ENCODE measurements around the gene ARHGAP25.

Gene ARHGAP25

DNA sequence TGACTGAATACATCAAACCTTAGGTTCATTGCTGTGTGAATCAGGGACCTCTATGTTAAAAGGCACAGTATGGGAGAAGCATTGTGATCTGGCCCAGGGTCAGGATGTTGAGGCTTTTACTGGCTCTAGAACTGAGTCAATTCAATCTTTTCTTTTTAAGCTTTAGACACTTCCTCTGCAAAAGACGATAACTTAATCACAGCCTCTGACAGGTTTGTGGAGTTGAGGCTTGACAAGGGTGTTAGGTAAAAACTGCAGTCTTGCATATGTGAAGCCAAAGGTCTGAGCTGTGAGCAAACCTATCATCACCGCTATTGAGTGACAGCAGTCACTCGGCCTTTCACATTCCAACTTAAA lies 17.3 kb upstream of the ARHGAP25 start:
- no peak for DNase-seq (ENCODE audit: low read depth in 2 of 2)

DNA sequence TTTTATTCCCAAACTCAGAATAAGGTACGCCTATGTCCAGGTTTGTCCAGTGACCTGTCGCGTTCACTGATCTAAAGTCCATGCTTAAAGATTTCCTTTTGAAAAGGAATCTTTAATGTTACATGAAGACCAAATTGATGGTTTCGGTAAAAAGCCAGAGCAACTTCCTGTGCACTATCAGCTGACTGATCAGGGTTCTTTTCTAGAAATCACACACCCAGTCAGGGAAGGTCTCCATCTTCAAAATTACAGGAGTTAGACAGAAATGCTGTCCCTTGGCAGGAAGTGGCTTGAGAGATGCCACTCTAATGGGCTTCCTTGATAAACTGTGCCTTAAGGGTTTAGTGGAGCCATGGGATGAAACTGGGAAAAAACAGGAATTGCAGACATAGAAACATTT lies 14.7 kb upstream of the ARHGAP25 start:
- no peak for DNase-seq (ENCODE audit: low read depth in 2 of 2)

DNA sequence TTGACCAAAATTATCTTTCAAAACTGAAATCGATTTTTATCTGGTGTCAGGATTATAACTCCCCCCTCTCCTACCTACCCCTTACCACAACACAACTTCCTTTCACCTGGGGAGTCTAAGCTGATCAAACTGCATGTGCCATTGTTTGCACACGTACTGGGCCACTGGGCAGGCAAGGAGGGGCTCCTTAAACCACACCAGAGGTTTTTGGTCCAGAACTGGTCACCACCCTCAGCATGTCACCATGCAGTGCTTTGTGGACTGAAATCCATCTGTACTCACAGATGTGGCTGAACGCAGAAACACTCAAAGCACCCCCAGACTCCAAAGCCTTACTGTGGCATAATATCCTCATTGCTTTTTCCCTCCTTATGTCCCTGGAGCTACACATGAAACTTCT lies 13.9 kb upstream of the ARHGAP25 start:
- no peak for DNase-seq (ENCODE audit: low read depth in 2 of 2)

DNA sequence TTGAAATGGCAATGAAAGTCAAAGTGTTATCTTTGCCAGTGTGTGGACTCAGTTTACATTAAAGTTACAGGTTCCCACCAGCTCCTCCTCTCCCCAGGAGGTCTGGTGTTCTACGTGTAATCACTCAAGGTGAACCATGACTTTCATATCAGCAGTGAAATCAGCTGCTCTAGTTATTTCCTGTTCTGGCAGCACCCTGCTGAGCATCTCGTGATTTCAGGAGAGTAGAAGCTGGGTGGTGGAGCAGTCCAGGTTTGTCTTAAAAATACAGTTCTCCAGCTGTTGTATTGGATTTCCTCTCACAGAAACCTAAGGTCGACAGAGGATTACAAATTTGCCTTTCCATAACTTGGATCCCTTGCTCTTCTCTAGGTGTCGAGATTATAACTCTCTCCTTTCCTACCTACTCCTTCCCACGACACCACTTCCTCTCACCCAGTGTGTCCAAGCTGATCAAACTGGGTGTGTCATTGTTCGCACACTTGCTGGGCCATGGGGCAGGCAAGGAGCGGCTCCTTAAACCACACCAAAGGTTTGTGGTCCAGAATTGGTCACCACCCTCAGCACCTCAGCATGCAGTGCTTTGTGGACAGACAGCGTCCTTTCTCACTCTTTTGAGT lies 13.0 kb upstream of the ARHGAP25 start:
- no peak for DNase-seq (ENCODE audit: low read depth in 2 of 2)

DNA sequence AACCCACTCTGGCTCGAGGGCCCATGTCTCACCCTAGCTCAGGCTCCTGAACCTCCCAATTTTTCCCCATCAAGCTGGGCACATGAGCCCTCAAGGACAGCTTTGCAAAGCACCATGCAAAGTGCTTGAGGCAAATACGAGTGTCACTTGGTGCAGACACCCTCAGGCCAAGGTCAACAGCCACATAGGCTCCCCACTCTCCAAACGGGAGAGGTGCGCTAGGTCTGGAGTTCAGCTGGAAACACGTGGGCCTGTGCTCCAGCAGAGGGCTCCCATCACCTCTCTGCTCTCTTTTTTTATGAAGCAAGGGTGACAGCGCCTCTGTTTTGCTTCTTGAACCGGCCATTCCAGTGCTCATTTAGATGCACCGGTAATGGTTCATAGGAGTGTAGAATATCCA lies 11.9 kb upstream of the ARHGAP25 start:
- DNase-seq (ENCODE audit: low read depth in 2 of 2): no peak

DNA sequence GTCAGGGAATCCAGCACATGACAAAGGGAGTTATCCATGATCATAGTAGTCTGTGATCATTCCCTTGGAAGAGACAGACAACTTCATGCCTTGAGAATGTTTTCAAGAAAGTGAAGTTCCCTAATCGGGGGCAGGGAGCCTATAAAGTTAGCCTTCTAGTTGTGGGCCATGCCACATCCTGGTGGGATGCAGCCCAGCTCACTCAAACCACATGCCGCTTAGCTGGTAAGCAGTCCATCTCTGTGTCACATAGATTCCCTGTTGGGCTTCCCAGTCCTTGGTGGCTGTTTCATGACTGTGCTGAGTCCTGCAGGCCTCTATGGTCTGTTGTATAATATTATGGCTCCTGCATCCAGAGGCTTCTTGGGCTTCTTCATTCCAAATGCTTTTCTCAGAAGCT lies 11.4 kb upstream of the ARHGAP25 start:
- no peak for DNase-seq (ENCODE audit: low read depth in 2 of 2)

DNA sequence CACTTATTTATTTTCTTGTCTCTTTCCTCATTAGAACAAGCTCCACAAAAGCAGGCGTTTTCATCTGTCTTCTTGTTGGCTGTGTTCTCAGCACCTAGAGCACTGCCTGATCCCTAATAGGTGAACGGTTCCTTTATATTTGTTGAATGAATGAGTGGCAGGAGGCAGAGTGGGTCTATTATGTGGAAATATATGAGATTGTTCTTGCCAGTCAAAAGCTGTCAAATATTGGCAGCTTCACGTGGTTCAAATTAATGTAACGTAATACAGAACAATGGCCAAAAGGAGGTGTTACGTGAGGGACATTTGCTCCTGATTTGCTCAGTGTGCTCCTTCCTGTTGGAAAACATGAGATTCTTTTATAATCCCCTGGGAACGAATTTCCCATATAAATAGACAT lies 8.5 kb upstream of the ARHGAP25 start:
- DNase-seq (ENCODE audit: low read depth in 2 of 2): no peak

DNA sequence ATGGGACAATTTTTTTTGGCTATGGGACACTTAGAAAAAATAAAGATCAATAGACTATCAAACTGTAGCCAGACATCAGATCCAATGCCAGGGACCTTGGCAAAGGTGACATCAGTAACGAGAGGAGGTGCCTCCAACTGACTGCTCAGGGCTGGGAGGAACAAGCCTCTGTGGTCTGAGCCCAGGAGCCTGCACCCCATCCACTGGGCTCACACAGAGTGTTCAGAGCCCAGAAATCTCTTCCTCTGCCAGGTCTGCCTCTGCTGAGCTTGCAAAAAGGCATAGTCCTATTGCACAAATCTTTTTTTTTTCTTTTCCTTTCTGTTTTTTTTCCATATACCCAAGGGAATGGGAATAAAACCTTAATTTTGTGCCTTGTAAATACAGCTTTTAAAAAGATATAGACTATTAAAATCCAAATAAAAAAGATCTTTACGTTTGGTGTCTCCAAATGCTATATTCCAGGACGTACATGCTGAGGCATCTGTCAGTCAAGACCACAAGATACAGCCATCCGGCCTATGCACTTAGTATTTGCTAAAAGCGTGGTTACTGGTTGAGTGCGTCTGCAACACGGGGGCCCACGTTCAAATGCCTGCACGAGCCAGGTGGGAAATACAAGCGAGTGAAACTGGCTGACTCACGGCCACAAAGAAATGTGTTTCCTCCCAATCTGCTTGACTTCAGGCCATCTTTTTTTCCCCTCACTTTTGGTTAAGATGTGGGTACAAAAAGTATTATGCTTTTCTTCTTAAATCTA lies 7.8 kb upstream of the ARHGAP25 start:
- no peak for DNase-seq (ENCODE audit: low read depth in 2 of 2)

DNA sequence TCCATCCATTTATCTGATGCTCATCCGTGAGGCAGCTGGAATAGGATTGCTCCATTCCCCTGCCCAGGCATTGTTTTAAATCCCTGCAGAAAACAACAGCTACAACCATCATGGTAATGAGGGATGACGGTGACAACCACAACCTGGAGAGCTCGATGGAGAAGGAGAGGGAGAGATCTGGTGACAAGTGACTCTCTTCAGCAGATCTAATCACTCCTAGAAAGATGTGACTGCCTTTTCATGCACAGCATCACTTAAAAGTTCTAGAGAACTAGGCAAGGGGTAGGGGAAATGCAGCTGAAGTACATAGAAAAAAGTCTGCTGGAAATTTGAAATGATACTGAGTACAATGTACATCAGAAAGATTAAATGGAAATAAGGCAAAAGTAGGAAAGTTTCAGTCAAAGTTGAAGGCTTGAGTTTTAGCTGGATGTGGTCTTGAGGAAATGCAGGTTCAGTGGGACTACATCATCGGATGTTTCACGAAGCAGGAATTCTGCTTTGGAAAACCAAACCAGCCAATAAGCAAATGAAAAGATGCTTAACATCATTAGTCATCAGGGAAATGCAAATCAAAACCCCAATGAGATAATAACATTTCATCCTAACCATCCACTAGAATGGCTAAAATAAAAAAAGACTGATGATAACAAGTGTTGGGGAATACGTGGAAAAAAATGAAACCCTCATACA lies 6.8 kb upstream of the ARHGAP25 start:
- DNase-seq (ENCODE audit: low read depth in 2 of 2): no peak

DNA sequence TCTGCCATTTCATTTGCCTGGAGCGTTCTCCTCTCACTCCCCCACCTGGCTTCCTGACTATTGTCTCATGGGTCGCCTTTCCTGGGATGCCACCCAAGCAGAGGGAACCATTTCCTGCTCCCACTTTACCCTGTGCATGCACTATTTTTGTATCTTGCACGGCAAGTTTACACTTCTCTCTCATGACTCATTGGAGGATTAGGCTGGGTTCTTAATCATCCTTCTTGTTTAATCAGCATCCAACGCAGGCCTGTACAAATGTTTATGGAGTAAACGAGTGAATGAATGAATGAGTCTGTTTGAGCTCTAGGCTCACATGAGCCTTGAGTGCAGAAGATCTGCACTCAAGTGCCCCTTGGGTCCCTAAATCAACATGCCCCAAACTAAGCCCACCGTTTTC lies 3.8 kb upstream of the ARHGAP25 start:
- no peak for DNase-seq (ENCODE audit: low read depth in 2 of 2)

DNA sequence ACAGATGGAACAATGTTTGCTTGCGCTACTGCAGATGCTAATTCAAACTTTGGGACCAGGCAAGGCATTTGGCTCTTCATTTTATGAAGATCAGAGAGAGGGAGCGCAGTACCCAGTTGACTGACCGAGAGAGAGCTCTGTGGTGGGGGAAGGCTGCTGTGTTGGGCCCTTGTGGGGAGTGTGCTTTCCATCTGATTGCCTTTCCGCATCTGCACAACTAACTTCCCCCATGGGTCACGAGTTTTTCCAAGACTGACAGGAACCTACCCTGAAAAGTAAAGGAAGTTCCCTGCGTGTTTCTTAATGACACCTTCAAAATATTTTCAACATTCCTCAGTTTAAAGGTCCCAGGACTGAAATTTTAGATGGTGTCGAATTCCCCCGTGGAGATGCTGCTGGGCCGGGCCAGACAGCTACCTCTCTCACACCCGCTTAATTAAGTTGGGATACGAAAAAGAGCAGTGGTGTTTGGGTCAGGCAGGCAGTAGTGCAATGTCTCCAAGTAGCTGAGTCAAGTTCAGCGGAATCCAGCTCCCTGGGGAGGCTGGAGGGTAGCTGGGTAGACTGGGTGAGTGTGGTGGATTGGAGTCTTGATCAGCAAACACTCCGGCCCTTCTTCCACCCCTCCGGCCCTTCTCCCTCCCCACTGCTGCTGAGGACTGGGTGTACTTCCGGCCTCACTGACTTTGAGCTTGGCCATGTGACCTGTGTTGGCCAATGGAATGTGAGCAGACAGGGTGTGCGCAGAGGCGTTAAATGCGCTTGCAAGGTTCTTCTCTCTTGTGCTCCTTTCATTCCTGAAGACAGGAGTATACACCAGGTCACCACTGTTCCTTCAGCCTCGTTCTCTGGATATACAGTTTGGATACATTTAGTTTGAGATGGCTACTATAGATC lies 2.3 kb upstream of the ARHGAP25 start:
- DNase-seq (ENCODE audit: low read depth in 2 of 2): no peak

DNA sequence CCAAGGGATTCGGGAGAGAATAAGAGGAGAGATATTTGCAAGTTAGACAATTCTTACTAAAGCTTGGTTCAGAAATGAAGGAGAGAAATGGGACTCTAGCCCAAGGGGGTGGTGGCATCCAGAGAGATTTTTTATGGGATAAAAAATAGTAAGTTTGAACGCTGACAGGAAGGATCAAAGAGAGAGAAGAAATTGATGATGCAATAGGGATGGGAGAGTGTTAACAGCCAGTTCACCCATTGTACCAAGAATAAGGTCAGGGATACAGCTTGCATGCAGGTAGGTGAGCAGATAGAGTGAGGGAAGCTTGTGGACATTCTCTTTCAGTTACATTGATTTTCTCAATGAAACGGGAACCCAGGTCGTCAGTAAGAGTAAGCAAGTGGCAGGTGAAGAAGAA lies 1.2 kb upstream of the ARHGAP25 start:
- no peak for DNase-seq (ENCODE audit: low read depth in 2 of 2)

DNA sequence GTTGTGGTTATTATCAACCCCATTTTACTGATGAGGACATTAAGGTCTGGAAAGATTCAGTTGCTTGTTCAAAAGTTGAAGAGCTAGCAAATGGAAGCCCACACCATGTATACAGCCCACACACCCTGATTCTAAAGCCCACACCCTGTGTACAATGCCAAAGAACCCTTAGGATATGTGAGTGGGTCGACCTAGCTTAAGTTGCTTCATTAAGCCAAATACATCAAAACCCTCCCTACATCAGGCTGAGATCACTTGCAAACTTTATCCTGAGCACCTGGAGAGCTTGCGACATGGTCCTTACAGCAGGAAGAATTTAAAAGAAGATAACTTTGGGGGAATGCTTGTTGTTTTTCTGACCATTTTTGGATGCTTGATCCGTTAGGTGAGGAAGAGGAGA lies 435 bp upstream of the ARHGAP25 start:
- DNase-seq (ENCODE audit: low read depth in 2 of 2): no peak

DNA sequence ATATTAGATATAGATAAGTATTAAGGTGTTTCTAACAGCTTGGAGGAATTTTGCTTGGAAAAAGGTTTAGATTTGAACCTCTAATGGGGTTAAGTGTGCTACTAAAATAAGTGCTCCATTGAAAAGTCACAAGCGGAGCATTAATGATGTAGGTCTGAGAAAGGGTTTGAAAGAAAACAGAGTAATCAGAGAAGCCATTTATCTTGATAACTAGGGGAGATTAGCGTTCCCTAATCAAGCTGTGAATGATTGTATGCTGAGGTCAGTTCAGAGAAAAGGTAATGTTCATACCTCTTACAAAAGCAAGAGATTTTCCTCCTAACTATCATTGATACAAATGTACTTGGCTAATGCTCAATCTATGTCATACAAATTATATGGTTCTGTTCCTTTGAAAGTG lies 1.5 kb downstream of the ARHGAP25 start:
- no peak for DNase-seq (ENCODE audit: low read depth in 2 of 2)

DNA sequence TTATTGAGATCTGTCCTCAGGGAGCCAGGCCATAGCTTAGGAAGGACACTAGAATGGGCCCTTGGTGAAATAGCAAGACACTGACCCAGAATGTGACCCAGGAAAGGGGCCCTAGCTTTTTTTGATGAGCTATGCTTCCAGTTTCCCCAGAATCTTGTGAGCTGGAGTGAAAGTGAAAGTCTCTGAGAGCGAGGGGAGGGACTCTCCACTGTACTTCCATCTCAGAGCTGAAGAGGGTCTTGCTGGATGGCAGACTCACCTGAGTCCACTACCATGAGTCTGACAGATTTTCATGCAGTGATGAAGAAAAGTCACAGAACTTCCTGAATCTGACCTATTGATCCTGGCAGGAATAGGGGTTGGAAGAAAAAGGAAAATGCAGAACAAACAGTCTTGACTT lies 3.1 kb downstream of the ARHGAP25 start:
- DNase-seq (ENCODE audit: low read depth in 2 of 2): no peak

DNA sequence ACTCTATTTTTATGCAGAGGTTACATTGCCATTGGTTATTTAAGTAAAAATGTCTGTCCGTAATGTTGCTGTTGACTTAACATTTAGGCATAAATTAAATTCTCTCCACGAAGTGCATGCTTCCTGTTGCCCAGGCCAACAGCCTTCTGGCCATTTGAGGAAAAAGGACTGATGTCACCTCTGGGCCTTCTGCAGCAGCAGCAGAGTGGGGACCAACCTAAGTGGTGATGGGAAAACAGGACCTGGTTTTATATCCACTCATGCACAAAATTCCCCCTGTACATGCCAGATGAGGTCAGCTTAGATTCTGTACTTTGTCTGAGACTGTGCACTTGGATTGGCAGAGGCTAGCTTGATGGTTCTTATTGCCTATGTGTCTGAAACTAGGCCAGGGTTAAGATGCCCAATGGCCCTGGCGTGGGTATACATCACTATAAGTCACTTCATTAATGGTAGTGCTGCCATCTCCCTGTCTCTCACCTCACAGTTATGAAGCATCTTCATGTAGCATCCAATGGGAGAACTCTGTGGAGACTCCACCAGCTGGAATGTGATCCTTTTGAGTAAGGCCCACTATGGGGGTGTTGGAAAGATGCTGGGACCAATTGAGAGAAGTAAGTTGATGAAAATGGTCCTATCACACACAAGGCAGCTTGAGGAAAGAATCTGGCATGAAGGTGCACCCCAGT lies 4.4 kb downstream of the ARHGAP25 start:
- no peak for DNase-seq (ENCODE audit: low read depth in 2 of 2)

DNA sequence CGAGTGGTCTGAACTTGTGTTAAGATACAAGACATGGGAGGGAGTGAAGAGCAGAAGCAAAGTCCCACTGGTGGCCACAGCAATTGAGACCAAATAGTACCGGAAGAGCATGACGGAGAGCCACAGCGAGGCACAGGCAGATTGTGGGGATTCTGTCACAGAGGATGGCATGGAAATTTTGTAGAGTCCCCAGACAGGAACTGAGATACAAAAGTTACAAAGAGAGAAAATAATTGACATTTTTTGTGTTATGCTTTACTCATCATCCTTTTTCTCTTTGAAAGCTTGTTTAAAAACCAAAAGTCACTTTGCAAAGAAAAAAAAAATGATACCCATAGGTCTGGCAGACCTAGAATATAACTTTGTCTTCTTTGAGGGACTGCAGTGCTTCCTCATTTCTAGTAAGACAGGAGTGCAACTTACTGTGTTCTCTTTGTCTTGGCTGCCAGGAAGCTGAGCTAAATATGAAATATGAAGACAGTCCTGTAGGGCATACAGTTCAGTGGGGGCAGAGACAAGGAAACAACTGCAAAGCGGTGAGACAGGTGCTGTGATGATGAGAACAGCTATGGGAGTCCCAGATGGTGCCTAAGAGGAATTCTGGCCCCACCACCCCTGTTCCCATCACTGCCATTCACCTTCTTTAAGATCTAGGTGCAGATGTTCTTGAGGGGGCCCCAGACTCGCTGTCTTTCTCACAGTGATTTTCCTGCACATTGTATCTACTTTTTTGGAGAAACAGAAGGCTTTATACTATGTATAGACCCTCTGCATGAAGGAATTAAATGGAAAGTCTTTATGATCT lies 5.2 kb downstream of the ARHGAP25 start:
- no peak for DNase-seq (ENCODE audit: low read depth in 2 of 2)

DNA sequence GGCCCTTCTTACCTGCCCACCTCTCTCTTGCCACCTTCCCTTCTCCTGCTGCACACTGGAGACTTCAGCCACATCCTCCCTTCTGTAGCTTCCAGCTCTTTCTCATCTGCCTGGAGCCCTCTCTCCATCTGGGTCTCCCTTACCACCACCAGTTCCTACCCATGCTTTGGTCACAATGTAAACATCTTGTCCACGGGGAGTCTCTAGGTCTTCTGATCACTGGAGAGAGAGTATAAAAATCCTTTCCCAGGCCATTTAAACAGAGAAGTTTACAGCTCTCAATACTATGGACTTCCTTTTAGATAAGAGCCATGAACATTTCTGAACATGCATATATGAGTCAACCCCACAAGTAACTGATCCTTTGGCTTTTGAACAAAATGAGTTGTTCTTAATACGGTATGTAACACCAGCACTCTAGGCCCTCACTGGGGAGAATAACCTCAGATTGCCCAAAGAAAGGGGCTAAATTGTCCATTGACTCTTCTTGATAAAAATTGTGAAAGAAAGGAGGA lies 5.8 kb downstream of the ARHGAP25 start:
- DNase-seq (ENCODE audit: low read depth in 2 of 2): no peak

DNA sequence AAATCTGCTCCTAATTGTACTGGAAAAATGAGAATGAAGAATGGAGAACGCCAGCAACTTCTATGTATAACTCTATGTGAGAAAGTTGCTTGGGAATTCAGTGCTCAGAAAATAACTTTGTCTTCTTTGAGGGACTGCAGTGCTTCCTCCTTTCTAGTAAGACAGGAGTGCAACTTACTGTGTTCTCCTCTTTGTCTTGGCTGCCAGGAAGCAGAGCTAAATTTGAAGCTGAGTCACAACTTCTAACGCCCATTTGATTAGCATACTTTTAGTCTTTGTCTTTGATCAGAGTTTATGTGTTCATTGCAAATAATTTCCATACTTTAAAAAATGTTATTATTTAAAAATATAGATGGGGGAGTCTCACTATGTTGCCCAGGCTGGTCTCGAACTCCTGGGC lies 6.6 kb downstream of the ARHGAP25 start:
- no peak for DNase-seq (ENCODE audit: low read depth in 2 of 2)

DNA sequence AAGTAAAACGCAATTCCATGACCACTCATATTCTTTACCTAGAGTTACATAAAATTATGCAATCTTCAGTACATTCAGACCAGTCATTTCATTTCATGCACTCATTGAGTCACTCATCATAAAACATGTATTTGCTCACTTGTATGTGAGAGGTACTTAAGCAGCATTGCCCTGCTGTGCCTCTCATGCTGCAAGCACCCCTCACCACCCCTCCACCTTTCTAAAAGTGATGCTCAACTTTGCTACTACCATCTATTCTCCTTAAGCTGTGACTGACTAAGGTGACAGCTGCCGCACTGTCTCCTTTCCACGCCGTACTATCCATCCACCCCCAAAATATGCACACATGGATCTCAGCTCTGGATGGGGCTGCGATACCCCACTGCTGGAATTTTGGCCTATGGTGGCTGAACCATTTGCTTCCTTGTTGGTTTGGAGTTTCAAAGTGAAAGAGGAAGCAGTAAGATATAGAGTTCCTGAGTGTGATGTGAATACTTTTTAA lies 7.2 kb downstream of the ARHGAP25 start:
- DNase-seq (ENCODE audit: low read depth in 2 of 2): no peak
